Tibial nerve (tissue), 4 donors: ENCODE data around the gene CLPTM1.

Experiments
- EP300 ChIP-seq, 2 donors: sonication (generic); formaldehyde crosslinking; IDR thresholded peaks; one replicate each; pipeline ENCODE4 v1.6.1; 2017; ENCODE audit warnings: antibody characterized with exemption in 2 of 2, mild to moderate bottlenecking in 1 of 2
- POLR2A ChIP-seq, 2 donors: fragments of 450-650 bp; IDR thresholded peaks; one replicate each; pipeline ENCODE4 v1.6.1; 2017; ENCODE audit warnings: antibody characterized with exemption in 2 of 2, mild to moderate bottlenecking in 2 of 2, moderate library complexity in 2 of 2
- TF ChIP-seq, protein P1 (sequence below), 5 experiments: fragments of 200-600 bp in 3 of 5; fragments of 450-650 bp in 2 of 5; sonication (generic) in 3 of 5; IDR thresholded peaks; one replicate each; pipeline ENCODE4 v1.5.1; 2016 to 2019; ENCODE audit warnings: antibody characterized with exemption in 5 of 5, mild to moderate bottlenecking in 3 of 5, moderate library complexity in 2 of 5

DNA sequence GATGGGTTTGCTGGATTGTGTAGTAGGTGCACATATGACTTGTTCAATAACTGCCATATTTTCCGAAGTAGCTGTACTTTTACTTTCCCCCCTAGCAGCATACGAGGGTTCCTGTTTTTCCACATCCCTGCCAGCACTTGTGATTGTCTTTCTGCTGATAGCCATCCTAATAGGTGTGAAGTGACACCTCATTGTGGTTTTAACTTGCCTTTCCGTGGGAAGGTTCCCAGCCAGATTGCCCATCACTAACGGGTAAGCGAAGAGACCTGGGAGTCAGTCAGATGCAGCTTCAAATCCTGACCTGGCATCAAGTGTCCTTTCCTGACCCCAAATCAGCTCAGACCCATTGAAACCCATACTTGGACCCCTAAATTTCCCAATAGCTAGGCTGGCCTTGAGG lies 4.5 kb downstream of the CLPTM1 start:
- TF ChIP-seq, protein P1, sequence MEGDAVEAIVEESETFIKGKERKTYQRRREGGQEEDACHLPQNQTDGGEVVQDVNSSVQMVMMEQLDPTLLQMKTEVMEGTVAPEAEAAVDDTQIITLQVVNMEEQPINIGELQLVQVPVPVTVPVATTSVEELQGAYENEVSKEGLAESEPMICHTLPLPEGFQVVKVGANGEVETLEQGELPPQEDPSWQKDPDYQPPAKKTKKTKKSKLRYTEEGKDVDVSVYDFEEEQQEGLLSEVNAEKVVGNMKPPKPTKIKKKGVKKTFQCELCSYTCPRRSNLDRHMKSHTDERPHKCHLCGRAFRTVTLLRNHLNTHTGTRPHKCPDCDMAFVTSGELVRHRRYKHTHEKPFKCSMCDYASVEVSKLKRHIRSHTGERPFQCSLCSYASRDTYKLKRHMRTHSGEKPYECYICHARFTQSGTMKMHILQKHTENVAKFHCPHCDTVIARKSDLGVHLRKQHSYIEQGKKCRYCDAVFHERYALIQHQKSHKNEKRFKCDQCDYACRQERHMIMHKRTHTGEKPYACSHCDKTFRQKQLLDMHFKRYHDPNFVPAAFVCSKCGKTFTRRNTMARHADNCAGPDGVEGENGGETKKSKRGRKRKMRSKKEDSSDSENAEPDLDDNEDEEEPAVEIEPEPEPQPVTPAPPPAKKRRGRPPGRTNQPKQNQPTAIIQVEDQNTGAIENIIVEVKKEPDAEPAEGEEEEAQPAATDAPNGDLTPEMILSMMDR (IDR thresholded peaks at IDR 0.05): no peak
- no peak for TF ChIP-seq POLR2A (IDR thresholded peaks at IDR 0.05)
- no peak for TF ChIP-seq EP300 (IDR thresholded peaks at IDR 0.05)
